Transverse colon (tissue), 3 donors: ENCODE measurements around the gene DNAH1.

Experiments used
- POLR2A ChIP-seq: fragments of 450-650 bp; IDR thresholded peaks from one replicate; pipeline ENCODE4 v1.6.1; 2016; ENCODE audit warnings: antibody characterized with exemption, mild to moderate bottlenecking, moderate library complexity
- TF ChIP-seq, protein P1 (sequence below), 5 experiments: fragments of 200-600 bp in 3 of 5; fragments of 450-650 bp in 2 of 5; sonication (generic) in 3 of 5; IDR thresholded peaks; 1 replicate in 2 of 5; 2 replicates in 3 of 5; pipeline ENCODE4 v1.5.1; 2016 to 2017; ENCODE audit warnings: antibody characterized with exemption in 5 of 5, inconsistent platforms in 3 of 5, mild to moderate bottlenecking in 2 of 5, moderate library complexity in 1 of 5

DNA sequence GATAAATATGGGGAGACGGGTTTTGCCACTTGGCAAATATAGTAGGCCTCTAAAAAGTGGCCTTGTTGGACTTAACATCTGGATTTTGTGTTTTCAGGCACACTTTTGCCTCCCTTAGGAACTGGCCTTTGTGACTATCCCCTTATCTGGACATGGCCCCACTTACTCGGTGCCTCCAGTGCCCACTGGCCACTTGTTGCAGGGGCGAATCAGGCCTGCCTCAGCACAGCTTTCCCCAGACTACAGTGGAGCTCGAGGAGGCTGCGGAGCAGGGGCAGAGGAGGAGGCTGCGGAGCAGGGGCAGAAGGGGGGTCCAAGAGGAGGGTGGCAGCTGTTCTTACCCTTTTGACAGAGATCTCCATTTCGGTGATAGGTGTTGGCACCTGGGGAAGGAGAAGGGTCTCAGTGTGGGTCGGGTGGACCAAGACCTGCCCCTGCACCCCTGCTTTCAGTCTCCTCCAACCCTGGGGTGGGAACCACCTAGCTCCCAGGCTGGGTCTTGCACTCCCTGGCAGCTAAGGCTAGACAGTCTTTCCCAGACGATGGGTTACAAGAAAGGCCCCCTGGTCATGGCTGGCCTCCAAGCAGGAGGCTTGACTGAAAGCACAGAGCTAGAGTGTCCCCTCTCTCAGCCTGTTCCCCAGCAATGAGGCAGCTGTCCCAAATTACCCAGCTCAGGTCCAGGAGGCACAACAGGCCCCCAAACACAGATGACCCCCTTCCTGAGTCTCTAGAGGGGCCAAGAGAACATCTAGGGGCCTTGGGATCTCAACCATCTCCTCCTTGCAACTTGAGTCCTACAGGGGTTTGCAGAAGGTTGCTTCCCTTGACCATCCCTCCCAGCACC is 122.7 kb downstream of the DNAH1 start:
- TF ChIP-seq, protein P1, sequence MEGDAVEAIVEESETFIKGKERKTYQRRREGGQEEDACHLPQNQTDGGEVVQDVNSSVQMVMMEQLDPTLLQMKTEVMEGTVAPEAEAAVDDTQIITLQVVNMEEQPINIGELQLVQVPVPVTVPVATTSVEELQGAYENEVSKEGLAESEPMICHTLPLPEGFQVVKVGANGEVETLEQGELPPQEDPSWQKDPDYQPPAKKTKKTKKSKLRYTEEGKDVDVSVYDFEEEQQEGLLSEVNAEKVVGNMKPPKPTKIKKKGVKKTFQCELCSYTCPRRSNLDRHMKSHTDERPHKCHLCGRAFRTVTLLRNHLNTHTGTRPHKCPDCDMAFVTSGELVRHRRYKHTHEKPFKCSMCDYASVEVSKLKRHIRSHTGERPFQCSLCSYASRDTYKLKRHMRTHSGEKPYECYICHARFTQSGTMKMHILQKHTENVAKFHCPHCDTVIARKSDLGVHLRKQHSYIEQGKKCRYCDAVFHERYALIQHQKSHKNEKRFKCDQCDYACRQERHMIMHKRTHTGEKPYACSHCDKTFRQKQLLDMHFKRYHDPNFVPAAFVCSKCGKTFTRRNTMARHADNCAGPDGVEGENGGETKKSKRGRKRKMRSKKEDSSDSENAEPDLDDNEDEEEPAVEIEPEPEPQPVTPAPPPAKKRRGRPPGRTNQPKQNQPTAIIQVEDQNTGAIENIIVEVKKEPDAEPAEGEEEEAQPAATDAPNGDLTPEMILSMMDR (IDR thresholded peaks at IDR 0.05): no peak
- TF ChIP-seq POLR2A: no peak
